ENCODE data around the gene SIGLEC1.

SIGLEC1 gene

DNA sequence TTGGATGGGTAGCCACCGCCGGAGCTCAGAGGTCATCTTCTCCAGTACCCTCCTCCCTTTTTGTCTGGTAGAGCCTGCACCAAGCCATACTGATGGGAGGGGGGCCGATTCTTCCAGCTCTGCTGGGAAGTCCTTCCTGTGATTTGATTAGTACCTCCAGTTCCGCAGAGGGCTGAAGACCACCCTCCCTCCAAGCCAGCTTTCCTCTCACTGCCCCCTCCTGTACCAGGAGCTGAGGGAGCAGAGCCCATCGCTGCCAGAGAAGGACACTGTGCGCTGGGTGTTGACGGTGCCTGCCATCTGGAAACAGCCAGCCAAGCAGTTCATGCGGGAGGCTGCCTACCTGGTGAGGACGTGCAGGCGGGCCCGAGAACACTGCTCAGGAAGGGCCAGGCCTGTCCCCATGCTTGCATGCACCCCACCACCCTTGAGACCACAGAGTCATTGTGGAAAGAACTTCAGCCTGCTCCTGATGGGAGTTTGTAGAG, 33.3 kb upstream of the SIGLEC1 start:
- no peak for DNase-seq (ENCODE audit: extremely low spot score)
- ChIA-PET CTCF (interaction anchor here (1.2 to 6.0 kb wide), 5 partner anchors 8 to 69 kb away, joined by 3 to 23 read pairs (median 5); partner anchors contain the start of gene ADISSP), POLR2A (no interaction called here)
- TF ChIP-seq, protein P1, sequence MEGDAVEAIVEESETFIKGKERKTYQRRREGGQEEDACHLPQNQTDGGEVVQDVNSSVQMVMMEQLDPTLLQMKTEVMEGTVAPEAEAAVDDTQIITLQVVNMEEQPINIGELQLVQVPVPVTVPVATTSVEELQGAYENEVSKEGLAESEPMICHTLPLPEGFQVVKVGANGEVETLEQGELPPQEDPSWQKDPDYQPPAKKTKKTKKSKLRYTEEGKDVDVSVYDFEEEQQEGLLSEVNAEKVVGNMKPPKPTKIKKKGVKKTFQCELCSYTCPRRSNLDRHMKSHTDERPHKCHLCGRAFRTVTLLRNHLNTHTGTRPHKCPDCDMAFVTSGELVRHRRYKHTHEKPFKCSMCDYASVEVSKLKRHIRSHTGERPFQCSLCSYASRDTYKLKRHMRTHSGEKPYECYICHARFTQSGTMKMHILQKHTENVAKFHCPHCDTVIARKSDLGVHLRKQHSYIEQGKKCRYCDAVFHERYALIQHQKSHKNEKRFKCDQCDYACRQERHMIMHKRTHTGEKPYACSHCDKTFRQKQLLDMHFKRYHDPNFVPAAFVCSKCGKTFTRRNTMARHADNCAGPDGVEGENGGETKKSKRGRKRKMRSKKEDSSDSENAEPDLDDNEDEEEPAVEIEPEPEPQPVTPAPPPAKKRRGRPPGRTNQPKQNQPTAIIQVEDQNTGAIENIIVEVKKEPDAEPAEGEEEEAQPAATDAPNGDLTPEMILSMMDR (IDR thresholded peaks at IDR 0.05; ENCODE audit: control extremely low read depth, extremely low read depth, low read depth, missing control alignments) = no peak

DNA sequence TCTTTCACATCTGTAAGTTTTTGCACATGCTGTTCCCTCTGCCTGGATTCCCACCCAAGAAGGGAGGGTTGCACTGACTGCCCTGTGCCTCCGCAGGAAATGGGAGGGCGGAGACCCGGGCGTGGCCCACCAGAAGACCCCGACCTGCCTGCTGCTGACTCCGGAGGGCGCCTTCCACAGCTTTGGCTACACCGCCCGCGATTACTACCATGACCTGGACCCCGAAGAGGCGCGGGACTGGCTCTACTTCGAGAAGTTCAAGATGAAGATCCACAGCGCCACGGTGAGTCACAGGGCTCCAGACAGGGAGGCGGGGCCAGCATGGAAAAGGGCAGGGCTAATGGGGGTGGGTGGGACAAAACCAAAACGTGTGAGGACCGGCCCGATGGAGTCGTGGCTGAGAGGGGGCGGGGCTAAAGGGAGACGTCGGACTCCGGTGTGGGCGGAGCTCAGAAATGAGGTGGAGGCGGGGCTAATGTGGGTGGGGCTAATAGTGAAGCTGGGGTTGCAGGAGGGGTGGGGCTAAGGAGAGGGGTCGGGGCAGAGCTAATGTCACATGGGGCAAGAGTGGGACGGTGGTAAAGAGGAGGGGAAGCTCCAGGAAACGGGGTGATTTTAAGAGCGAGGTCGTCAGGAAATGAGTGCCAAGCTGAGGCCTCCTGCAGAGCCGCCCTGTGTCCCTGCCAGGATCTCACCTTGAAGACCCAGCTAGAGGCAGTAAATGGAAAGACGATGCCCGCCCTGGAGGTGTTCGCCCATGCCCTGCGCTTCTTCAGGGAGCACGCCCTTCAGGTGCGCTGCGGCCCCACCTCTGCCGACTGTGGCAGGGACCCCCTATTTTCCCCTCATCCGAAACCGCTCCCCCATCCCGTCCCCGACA, 32.6 kb upstream of the SIGLEC1 start:
- TF ChIP-seq, protein P1 (IDR thresholded peaks at IDR 0.05; ENCODE audit: control extremely low read depth, extremely low read depth, low read depth, missing control alignments) = no peak
- ChIA-PET CTCF (interaction anchor here (1.2 to 6.0 kb wide), 6 partner anchors 9 to 69 kb away, joined by 3 to 23 read pairs (median 4); partner anchors contain the start of gene ADISSP), POLR2A (interaction anchor here (0.5 kb wide), 1 partner anchor 35 kb away, joined by 7 read pairs; no protein-coding TSS in a partner anchor)

DNA sequence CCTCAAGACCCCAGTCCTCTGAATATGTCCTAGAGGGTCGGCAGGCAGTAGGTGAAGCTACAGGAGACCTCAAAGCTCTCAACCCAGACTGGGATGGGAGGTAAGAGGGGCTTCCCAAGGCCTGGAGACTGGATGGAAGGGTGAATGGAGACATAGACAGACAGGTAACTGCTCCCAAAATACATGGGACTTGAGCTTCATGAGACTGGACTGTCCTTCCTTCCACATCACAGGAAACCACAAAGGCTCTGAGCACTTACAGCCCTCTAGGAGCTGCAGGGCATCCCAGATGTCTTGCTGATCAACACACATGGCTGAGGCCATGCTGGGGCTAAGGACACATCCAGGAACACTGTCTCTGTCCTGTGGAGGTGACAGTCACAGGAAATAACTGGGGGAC, 31.6 kb upstream of the SIGLEC1 start:
- no peak for DNase-seq (ENCODE audit: extremely low spot score)
- ChIA-PET CTCF (interaction anchor here (0.9 to 6.0 kb wide), 5 partner anchors 10 to 341 kb away, joined by 3 to 23 read pairs (median 9); no protein-coding TSS in a partner anchor), POLR2A (no interaction called here)
- TF ChIP-seq, protein P1 (IDR thresholded peaks at IDR 0.05; ENCODE audit: control extremely low read depth, extremely low read depth, low read depth, missing control alignments) = no peak

More for the DNA sequence above, 32.6 kb upstream of the SIGLEC1 start:
- no peak for DNase-seq (ENCODE audit: extremely low spot score)

DNA sequence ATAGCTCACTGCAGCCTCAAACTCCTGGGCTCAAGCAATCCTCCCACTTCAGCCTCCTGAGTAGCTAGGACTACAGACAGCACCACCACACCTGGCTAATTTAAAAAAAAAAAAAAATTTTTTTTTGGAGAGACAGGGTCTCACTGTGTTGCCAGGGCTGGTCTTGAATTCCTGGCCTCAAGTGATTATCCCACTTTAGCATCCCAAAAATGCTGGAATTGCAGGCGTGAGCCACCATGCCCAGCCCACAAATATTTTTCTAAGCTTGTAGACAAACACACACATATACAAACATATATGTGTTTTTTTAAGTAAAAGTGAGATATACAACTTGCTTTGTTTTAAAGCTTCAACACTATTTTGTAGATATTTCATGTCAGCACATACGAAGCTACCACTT, 30.9 kb upstream of the SIGLEC1 start:
- CTCF ChIA-PET = interaction anchor here (0.9 to 6.0 kb wide), 3 partner anchors 11 to 342 kb away, joined by 4 to 23 read pairs (median 12); no protein-coding TSS in a partner anchor
- TF ChIP-seq, protein P1 (IDR thresholded peaks at IDR 0.05; ENCODE audit: control extremely low read depth, extremely low read depth, low read depth, missing control alignments) = no peak
- POLR2A ChIA-PET = no interaction called here
- DNase-seq (ENCODE audit: extremely low spot score) = no peak

DNA sequence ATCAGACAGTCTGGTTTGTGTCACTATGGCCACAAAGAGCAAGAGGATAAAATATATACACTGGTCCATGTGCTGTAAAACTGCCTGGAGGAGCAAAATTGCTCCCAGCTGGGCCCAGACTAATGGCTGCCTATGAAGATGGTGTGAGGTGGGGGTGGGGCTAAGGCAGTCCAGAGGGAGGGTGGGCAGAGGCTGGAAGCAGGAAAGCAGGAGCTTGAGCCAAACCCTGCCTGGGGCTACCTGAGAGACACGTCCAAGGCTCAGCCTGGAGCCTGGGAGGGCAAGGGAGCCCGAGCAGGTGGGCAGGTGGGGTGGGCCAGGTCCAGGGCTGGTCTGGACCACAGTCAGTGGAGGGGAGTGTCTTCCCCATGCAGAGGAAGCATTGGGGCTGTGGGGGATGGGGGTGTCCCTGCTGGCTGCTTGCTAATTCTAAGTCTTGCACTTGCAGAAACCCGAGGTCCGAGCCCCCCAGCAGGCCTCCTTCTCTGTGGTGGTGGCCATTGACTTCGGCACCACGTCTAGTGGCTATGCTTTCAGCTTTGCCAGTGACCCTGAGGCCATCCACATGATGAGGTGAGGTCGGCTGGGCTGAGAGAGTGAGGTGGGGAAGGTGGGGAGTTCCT, 29.5 kb upstream of the SIGLEC1 start:
- TF ChIP-seq, protein P1 (IDR thresholded peaks at IDR 0.05; ENCODE audit: control extremely low read depth, extremely low read depth, low read depth, missing control alignments) = no peak
- POLR2A ChIA-PET = no interaction called here
- CTCF ChIA-PET = interaction anchor here (1.5 to 6.0 kb wide), 4 partner anchors 12 to 64 kb away, joined by 3 to 23 read pairs (median 14); no protein-coding TSS in a partner anchor
- no peak for DNase-seq (ENCODE audit: extremely low spot score)

DNA sequence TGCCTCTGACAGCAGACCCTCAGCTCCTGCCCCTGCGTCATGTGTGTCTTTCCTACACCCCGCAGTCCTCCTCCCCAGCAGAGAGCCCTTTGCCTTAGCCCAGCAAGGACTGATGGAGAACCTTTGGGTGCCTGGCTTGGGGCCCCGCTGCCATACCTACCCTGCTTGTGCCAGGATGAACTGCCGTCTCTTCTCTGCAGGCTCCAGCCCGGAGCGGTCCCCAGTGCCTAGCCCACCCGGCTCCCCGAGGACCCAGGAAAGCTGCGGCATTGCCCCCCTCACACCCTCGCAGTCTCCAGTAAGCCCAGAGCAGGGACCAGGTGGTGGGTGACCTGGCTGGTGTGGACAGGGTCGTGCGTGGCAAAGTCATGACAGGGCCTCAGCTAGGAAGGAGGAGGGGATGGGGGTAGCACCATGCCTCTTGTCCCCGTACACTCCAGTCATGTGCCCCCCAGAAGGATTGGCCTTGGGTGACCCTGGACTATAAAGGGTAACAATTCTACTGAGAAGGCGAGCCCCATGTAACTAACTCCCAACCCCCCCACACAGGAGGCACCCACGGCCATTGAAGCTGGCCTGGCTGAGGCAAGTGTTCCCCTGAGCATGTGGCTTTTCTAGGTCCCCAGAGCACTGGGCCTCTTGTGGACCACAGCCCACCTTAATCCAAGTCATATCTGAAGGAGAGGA, 28.4 kb upstream of the SIGLEC1 start:
- POLR2A ChIA-PET = no interaction called here
- TF ChIP-seq, protein P1 (IDR thresholded peaks at IDR 0.05; ENCODE audit: control extremely low read depth, extremely low read depth, low read depth, missing control alignments) = no peak
- no peak for DNase-seq (ENCODE audit: extremely low spot score)
- CTCF ChIA-PET = interaction anchor here (1.1 to 6.0 kb wide), 7 partner anchors 10 to 331 kb away, joined by 3 to 23 read pairs (median 5); no protein-coding TSS in a partner anchor
